PC-3 (cell line): ENCODE results near the gene TBPL1. TPM values are rescaled to one million over a fixed set of nuclear protein-coding genes. Genes with fewer than 3 reads are reported as not detected.

ENCODE experiments used
- ATAC-seq: fragments of 200-7000 bp; cut with Tn5 transposase; 2 replicates; pipeline ENCODE4 v1.9.1; 2020; ENCODE audit warnings: mild to moderate bottlenecking, moderate library complexity
- BruUV-seq: library from RNA; stranded (reverse); fragments of 400-500 nt; replicated peaks from 2 replicates; lab custom pipeline; 2021; lab: Mats Ljungman, UMichigan
- CTCF ChIA-PET: fragments of 300-600 bp; sonication (Branson Sonifier 250); formaldehyde crosslinking; loops from one replicate; lab custom pipeline; 2022; ENCODE audit warnings: antibody characterized with exemption; lab: Charles Lee
- POLR2A ChIA-PET: fragments of 300-600 bp; sonication (Branson Sonifier 250); formaldehyde crosslinking; loops from one replicate; lab custom pipeline; 2022; ENCODE audit warnings: antibody characterized with exemption; ENCODE audit not compliant: unreplicated experiment; lab: Charles Lee
- DNase-seq: peaks from one replicate; pipeline ENCODE4 v3.0.0-alpha.2; 2015
- H2AFZ ChIP-seq: fragments of 300-600 bp; sonication (generic); 2 replicates; pipeline ENCODE4 v1.6.0; 2016; ENCODE audit warnings: antibody characterized with exemption, low read length
- H3F3A ChIP-seq: fragments of 300-600 bp; sonication (generic); one replicate; pipeline ENCODE4 v1.6.0; 2017; ENCODE audit warnings: antibody characterized with exemption, low read length, control low read depth, mild to moderate bottlenecking; ENCODE audit not compliant: unreplicated experiment
- H3K27ac ChIP-seq: fragments of 300-600 bp; sonication (generic); 2 replicates; pipeline ENCODE4 v1.5.1; 2016; ENCODE audit warnings: mild to moderate bottlenecking, low read length
- H3K27me3 ChIP-seq: fragments of 300-600 bp; sonication (generic); 2 replicates; pipeline ENCODE4 v1.6.1; 2016; ENCODE audit warnings: low read length, mixed read lengths
- H3K36me3 ChIP-seq: fragments of 300-600 bp; sonication (generic); 2 replicates; pipeline ENCODE4 v1.6.1; 2016; ENCODE audit warnings: low read depth, mixed run types, low read length, mixed read lengths
- H3K4me1 ChIP-seq: fragments of 300-600 bp; sonication (generic); 2 replicates; pipeline ENCODE4 v1.5.1; 2016; ENCODE audit warnings: low read length; ENCODE audit not compliant: insufficient read depth
- H3K4me2 ChIP-seq: fragments of 300-600 bp; sonication (generic); 2 replicates; pipeline ENCODE4 v1.6.0; 2016; ENCODE audit warnings: low read length
- H3K4me3 ChIP-seq: fragments of 300-600 bp; sonication (generic); 2 replicates; pipeline ENCODE4 v1.5.1; 2016; ENCODE audit warnings: mild to moderate bottlenecking, low read length, mixed read lengths
- H3K79me2 ChIP-seq: fragments of 300-600 bp; sonication (generic); 2 replicates; pipeline ENCODE4 v1.6.1; 2017; ENCODE audit warnings: low read length, mixed read lengths
- H3K9ac ChIP-seq: fragments of 300-600 bp; sonication (generic); 2 replicates; pipeline ENCODE4 v1.6.0; 2016; ENCODE audit warnings: mild to moderate bottlenecking, low read length
- H3K9me2 ChIP-seq: fragments of 300-600 bp; sonication (generic); replicated peaks from 2 replicates; pipeline ENCODE4 v1.6.1; 2016; ENCODE audit warnings: mixed run types, low read length, mixed read lengths
- H3K9me3 ChIP-seq: fragments of 300-600 bp; sonication (generic); 2 replicates; pipeline ENCODE4 v1.6.1; 2016; ENCODE audit warnings: low read length, mixed read lengths
- H4K20me1 ChIP-seq: fragments of 300-600 bp; sonication (generic); 2 replicates; pipeline ENCODE4 v1.6.1; 2016; ENCODE audit warnings: low read length, mixed read lengths
- CTCF ChIP-seq: fragments of 300-600 bp; sonication (generic); conservative IDR thresholded peaks from 2 replicates; pipeline ENCODE4 v1.5.1; 2017; ENCODE audit warnings: antibody characterized with exemption, low read depth, mild to moderate bottlenecking, low read length
- EZH2 ChIP-seq: fragments of 300-600 bp; sonication (generic); IDR thresholded peaks from one replicate; pipeline ENCODE4 v1.6.1; 2017; ENCODE audit warnings: antibody characterized with exemption, mild to moderate bottlenecking, low read length; ENCODE audit not compliant: unreplicated experiment
- EZH2phosphoT487 ChIP-seq: fragments of 300-600 bp; sonication (generic); IDR thresholded peaks from 2 replicates; pipeline ENCODE4 v1.6.1; 2018; ENCODE audit warnings: mild to moderate bottlenecking, antibody characterized with exemption, low read length, borderline replicate concordance
- intact Hi-C: fragments of 100-400 bp; cut with micrococcal nuclease; formaldehyde crosslinking; loops from 2 replicates; pipeline ENCODE4 v1.9.0; 2023
- total RNA-seq: library from RNA; depleted of rRNA; stranded (reverse); fragments of >200 nt; gene quantifications from 2 replicates; pipeline ENCODE4 v1.2.3, GENCODE V29; 2014

TBPL1 gene
- total RNA-seq, 1 experiment from 2014 or later: 30.8 TPM

GRCh38 chr6:134015719-134016557 is 62.9 kb downstream of the TBPL1 start:
- no peaks in the 10 kb centered on the region for H3K27me3 ChIP-seq
- ChIA-PET CTCF (interaction anchor here (1.0 kb wide), 1 partner anchor 47 kb away, joined by 4 read pairs; no protein-coding TSS in a partner anchor), POLR2A (no interaction called here)
- H2AFZ ChIP-seq: no peak overlapping the region
- peak overlapping the region; percentile 68; the same call in 1 of the 2 replicates for H3K9ac ChIP-seq
- peak overlapping the region; percentile 91 for H3K27ac ChIP-seq
- ATAC-seq (peak; percentile 62), DNase-seq (peak; percentile 88)
- intact Hi-C loops: loop anchor here (2.0 to 5.0 kb wide), 3 partner anchors 19 to 44 kb away; partner anchors contain the start of gene SLC2A12
- H3K79me2 ChIP-seq: no peaks in the 10 kb centered on the region
- peaks cover 54% of the 10 kb centered on the region for H3K4me1 ChIP-seq
- TF ChIP-seq EZH2phosphoT487 (no peak), EZH2 (no peak), CTCF (no peak)
- H4K20me1 ChIP-seq: no peaks in the 10 kb centered on the region
- peak overlapping the region; percentile 67 for H3K4me2 ChIP-seq
- H3F3A ChIP-seq: peaks cover 7% of the 10 kb centered on the region
- BruUV-seq: no TSS peak
- no peaks in the 10 kb centered on the region for H3K9me2 ChIP-seq
- peak overlapping the region; percentile 29; the same call in 1 of the 2 replicates for H3K4me3 ChIP-seq
- H3K9me3 ChIP-seq: no peaks in the 10 kb centered on the region
- no peaks in the 10 kb centered on the region for H3K36me3 ChIP-seq

- H3K9me3 ChIP-seq: no peaks in the 10 kb centered on the region
- H3K4me1 ChIP-seq: peaks cover 56% of the 10 kb centered on the region
- peak overlapping the region; percentile 91 for H3K27ac ChIP-seq
- peak overlapping the region; percentile 68 for H3K9ac ChIP-seq
- DNase-seq: no peak
- H3K36me3 ChIP-seq: no peaks in the 10 kb centered on the region
- no peak; the same call in 1 of the 2 replicates for ATAC-seq
- H3F3A ChIP-seq: peaks cover 7% of the 10 kb centered on the region
- no peaks in the 10 kb centered on the region for H3K9me2 ChIP-seq
- H3K4me2 ChIP-seq: peak overlapping the region; percentile 67
- H3K4me3 ChIP-seq: no peak overlapping the region
- TF ChIP-seq CTCF: no peak
- TF ChIP-seq EZH2phosphoT487: no peak
- TF ChIP-seq EZH2: no peak
- H4K20me1 ChIP-seq: no peaks in the 10 kb centered on the region
- intact Hi-C loops: loop anchor here (5.0 kb wide), 2 partner anchors 36 to 44 kb away; partner anchors contain the start of gene SLC2A12
- BruUV-seq: no TSS peak
- POLR2A ChIA-PET: no interaction called here
- H3K79me2 ChIP-seq: no peaks in the 10 kb centered on the region
- CTCF ChIA-PET: interaction anchor here (1.0 kb wide), 1 partner anchor 47 kb away, joined by 4 read pairs; no protein-coding TSS in a partner anchor
- H3K27me3 ChIP-seq: no peaks in the 10 kb centered on the region
- H2AFZ ChIP-seq: no peak overlapping the region
Observed at GRCh38 chr6:134016558-134016814, 63.5 kb downstream of the TBPL1 start.

- ChIA-PET POLR2A (interaction anchor here (0.7 kb wide), 1 partner anchor 32 kb away, joined by 4 read pairs; no protein-coding TSS in a partner anchor), CTCF (no interaction called here)
- no peaks in the 10 kb centered on the region for H4K20me1 ChIP-seq
- no peaks in the 10 kb centered on the region for H3K9me2 ChIP-seq
- DNase-seq (no peak), ATAC-seq (no peak)
- H3K9ac ChIP-seq: no peak overlapping the region
- intact Hi-C loops: no loop called here
- H2AFZ ChIP-seq: no peak overlapping the region
- no peak overlapping the region for H3K4me3 ChIP-seq
- H3K4me2 ChIP-seq: no peak overlapping the region
- H3K27ac ChIP-seq: no peak overlapping the region
- H3K36me3 ChIP-seq: no peaks in the 10 kb centered on the region
- no peaks in the 10 kb centered on the region for H3K9me3 ChIP-seq
- peaks cover 46% of the 10 kb centered on the region for H3K4me1 ChIP-seq
- H3K27me3 ChIP-seq: no peaks in the 10 kb centered on the region
- peaks cover 7% of the 10 kb centered on the region for H3F3A ChIP-seq
- H3K79me2 ChIP-seq: no peaks in the 10 kb centered on the region
- BruUV-seq: no TSS peak
- no peak for TF ChIP-seq CTCF
Observed at GRCh38 chr6:134020071-134020470, 67.0 kb downstream of the TBPL1 start.
